Fibroblast of mammary gland (primary cell): ENCODE data around the gene MRPL41.

ENCODE experiments used
- DNase-seq: peaks from one replicate; pipeline ENCODE4 v3.0.0-alpha.2; 2010; ENCODE audit warnings: low read depth
- H3K4me3 ChIP-seq: 2 replicates; pipeline ENCODE4 v1.5.1; 2011; ENCODE audit warnings: low read depth, mild to moderate bottlenecking, low read length, moderate library complexity; ENCODE audit not compliant: control insufficient read depth
- TF ChIP-seq, protein P1 (sequence below): conservative IDR thresholded peaks from 2 replicates; pipeline ENCODE4 v1.5.1; 2011; ENCODE audit warnings: low read depth, low read length, inconsistent platforms; ENCODE audit not compliant: control insufficient read depth, insufficient read depth

The MRPL41 gene

DNA sequence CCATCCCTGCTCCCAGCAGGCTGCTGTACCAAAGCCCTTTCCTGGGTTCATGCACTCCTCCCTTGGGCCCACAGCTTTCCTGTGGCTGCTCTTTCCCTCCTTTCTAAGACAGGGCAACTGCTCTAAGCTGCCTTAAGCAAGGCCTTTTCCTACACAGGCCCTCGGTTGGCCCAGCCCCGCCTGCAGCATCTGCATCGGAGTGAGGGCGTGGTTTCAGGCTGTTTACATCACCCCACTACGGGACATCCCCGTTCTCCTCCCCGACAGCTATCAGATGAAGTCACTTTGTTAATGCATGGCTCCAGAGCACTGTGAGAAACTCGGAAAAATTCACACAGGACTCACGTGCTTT lies 23.7 kb downstream of the MRPL41 start:
- no peak overlapping the region for H3K4me3 ChIP-seq
- DNase-seq: peak; percentile 55
- TF ChIP-seq, protein P1, sequence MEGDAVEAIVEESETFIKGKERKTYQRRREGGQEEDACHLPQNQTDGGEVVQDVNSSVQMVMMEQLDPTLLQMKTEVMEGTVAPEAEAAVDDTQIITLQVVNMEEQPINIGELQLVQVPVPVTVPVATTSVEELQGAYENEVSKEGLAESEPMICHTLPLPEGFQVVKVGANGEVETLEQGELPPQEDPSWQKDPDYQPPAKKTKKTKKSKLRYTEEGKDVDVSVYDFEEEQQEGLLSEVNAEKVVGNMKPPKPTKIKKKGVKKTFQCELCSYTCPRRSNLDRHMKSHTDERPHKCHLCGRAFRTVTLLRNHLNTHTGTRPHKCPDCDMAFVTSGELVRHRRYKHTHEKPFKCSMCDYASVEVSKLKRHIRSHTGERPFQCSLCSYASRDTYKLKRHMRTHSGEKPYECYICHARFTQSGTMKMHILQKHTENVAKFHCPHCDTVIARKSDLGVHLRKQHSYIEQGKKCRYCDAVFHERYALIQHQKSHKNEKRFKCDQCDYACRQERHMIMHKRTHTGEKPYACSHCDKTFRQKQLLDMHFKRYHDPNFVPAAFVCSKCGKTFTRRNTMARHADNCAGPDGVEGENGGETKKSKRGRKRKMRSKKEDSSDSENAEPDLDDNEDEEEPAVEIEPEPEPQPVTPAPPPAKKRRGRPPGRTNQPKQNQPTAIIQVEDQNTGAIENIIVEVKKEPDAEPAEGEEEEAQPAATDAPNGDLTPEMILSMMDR: no peak

- TF ChIP-seq, protein P1: no peak
- H3K4me3 ChIP-seq: no peak overlapping the region
- DNase-seq: no peak
These were observed 24.2 kb downstream of the MRPL41 start for GRCh38 chr9:137575716-137576411.

GRCh38 chr9:137578518-137579258 lies 27.0 kb downstream of the MRPL41 start, which contains the start of gene DPH7:
Gene DPH7, minus strand, starts transcription at chr9:137578925. Its CDS starts 148 bp downstream, at chr9:137578777.
- TF ChIP-seq, protein P1: peak; percentile 55
- peak within 1 kb of the TSS; percentile 72 for H3K4me3 ChIP-seq
- peak; percentile 85 for DNase-seq

GRCh38 chr9:137579259-137579604 lies 27.6 kb downstream of the MRPL41 start:
- peak overlapping the region; percentile 50 for H3K4me3 ChIP-seq
- TF ChIP-seq, protein P1: no peak
- no peak for DNase-seq

DNA sequence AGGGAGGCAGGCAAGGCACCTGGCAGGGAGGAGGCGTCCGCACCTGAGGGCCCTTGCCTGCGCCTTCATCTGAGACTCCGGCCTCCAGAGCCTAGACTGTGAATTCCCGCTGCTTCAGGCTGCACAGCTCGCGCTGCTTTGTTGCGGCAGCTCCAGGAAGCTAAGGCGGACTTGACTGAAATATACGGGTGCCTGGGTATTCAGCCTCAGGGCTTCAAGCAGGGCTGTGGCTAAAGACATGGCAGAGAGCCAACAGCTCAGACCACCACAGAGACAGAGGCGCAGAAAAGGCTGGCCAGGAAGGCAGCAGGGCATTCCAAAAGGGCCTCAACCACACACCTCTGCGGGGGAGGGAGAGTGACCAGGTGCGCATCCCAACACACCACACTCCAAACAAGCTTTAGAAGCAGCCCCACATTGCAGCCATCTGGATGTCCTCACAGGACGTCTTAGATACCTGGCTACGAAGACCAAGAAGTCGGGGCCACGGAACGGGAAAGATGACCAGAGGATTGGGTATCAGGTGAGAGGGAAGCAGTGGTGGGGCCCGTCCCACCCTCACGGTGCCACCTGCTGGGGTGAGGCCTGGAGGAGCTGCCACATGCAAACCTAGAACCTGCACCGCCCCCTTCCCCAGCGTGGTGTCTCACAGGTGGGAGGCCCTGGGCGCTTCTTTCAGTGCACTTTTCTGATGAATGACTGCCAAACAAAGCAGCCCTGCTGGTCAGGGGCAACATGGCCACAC lies 28.7 kb downstream of the MRPL41 start:
- TF ChIP-seq, protein P1: no peak
- H3K4me3 ChIP-seq: no peak overlapping the region
- no peak for DNase-seq

DNA sequence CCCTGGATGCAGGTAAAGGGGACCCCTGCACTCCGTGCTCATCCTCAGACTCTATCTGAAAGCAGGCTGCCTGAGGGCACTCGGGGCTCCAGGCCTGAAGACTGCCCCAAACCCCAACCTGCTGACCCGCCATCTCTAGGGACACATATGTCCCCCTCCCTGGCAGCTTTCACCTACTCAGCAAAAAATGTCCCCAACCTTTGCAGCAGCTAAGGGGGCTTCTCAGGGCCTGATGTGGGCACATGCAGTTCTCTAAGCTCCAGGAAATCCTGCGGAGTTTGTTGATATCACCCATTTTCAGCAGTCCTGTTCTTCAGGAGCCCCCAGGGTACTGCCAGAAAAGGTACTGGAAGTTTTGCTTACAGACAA lies 29.3 kb downstream of the MRPL41 start:
- no peak for DNase-seq
- TF ChIP-seq, protein P1: no peak
- no peak overlapping the region for H3K4me3 ChIP-seq
